Measurements from ENCODE around the gene MYO1B.

Gene MYO1B

DNA sequence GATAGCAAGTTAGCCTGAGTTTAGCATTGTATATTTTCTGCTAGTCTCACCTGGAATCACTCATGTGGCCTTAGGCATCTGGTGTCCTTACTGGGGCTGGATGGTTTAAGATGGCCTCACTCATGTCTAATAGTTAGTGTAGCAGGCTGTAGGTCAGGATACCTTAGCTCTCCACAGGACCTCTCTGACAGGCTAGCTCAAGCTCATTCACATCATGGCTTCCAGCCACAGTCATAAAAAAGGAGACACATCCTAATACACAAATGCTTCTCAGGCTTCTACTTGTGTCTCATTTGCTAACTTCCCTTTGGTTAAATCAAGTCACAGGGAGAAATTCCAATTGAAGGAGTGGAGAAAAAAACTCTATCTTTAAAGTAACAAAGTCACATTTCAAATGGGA, 47.7 kb downstream of the MYO1B start:
- H3K36me3 ChIP-seq (ENCODE audit: insufficient read depth, low read length): 0 out of 2 replicates have a peak, but pooled peaks cover 5% of the 10 kb centered on the region
- no peak overlapping the region for H2AFZ ChIP-seq (ENCODE audit: low read length)
- H3F3A ChIP-seq (ENCODE audit: low read depth): no peaks in the 10 kb centered on the region
- TF ChIP-seq, protein P1, sequence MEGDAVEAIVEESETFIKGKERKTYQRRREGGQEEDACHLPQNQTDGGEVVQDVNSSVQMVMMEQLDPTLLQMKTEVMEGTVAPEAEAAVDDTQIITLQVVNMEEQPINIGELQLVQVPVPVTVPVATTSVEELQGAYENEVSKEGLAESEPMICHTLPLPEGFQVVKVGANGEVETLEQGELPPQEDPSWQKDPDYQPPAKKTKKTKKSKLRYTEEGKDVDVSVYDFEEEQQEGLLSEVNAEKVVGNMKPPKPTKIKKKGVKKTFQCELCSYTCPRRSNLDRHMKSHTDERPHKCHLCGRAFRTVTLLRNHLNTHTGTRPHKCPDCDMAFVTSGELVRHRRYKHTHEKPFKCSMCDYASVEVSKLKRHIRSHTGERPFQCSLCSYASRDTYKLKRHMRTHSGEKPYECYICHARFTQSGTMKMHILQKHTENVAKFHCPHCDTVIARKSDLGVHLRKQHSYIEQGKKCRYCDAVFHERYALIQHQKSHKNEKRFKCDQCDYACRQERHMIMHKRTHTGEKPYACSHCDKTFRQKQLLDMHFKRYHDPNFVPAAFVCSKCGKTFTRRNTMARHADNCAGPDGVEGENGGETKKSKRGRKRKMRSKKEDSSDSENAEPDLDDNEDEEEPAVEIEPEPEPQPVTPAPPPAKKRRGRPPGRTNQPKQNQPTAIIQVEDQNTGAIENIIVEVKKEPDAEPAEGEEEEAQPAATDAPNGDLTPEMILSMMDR (conservative IDR thresholded peaks at IDR 0.05; ENCODE audit: low read length): no peak
- TF ChIP-seq EZH2phosphoT487 (IDR thresholded peaks at IDR 0.05; ENCODE audit: borderline replicate concordance): no peak
- H3K9me3 ChIP-seq (ENCODE audit: insufficient read depth, low read depth, low read length): no peaks in the 10 kb centered on the region
- peaks cover 13% of the 10 kb centered on the region for H3K4me1 ChIP-seq (ENCODE audit: insufficient read depth, low read length, poor library complexity, severe bottlenecking)
- H3K9ac ChIP-seq (ENCODE audit: low read depth, low read length, poor library complexity, severe bottlenecking): no peak overlapping the region
- H3K4me3 ChIP-seq (ENCODE audit: low read length, poor library complexity, severe bottlenecking): no peak overlapping the region
- no peak overlapping the region for H3K4me2 ChIP-seq (ENCODE audit: low read depth, low read length, poor library complexity, severe bottlenecking)
- peaks cover 43% of the 10 kb centered on the region for H3K79me2 ChIP-seq (ENCODE audit: insufficient read depth, low read length)
- H3K9me2 ChIP-seq (replicated peaks; ENCODE audit: low read depth, low read length): no peaks in the 10 kb centered on the region
- H3K27me3 ChIP-seq (ENCODE audit: insufficient read depth, low read length, poor library complexity, severe bottlenecking): no peaks in the 10 kb centered on the region
- H4K20me1 ChIP-seq (ENCODE audit: insufficient read depth, low read length, poor library complexity, severe bottlenecking): peaks cover 9% of the 10 kb centered on the region

DNA sequence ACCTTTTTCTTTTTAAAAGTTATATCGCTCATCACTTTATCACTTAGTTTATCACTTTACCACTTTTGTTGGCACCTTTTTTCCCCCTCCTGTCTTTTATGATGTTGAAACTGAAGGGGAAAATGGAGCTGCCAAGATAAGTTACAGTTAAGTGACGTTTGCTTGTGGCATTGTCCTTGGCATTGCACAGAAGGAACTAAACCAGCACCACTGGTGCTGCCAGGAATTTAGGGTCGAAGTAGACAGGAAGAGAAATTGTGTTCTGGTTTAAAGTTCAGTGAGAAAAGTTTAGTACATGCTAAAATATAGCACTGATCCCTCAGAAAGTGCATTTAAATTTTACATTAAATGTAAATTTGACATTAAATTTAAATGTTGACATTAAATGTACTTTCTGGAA, 49.9 kb downstream of the MYO1B start:
- no peak for TF ChIP-seq EZH2phosphoT487 (IDR thresholded peaks at IDR 0.05; ENCODE audit: borderline replicate concordance)
- TF ChIP-seq, protein P1 (conservative IDR thresholded peaks at IDR 0.05; ENCODE audit: low read length): no peak
- Histone ChIP-seq H3K4me1 (ENCODE audit: insufficient read depth, low read length, poor library complexity, severe bottlenecking) (peaks cover 13% of the 10 kb centered on the region), H3K4me2 (ENCODE audit: low read depth, low read length, poor library complexity, severe bottlenecking) (no peak overlapping the region), H3F3A (ENCODE audit: low read depth) (no peaks in the 10 kb centered on the region), H3K9me3 (ENCODE audit: insufficient read depth, low read depth, low read length) (no peaks in the 10 kb centered on the region), H3K9ac (ENCODE audit: low read depth, low read length, poor library complexity, severe bottlenecking) (no peak overlapping the region), H3K36me3 (ENCODE audit: insufficient read depth, low read length) (0 out of 2 replicates have a peak, but pooled peaks cover 5% of the 10 kb centered on the region), H3K9me2 (replicated peaks; ENCODE audit: low read depth, low read length) (no peaks in the 10 kb centered on the region), H2AFZ (ENCODE audit: low read length) (no peak overlapping the region), H3K79me2 (ENCODE audit: insufficient read depth, low read length) (peaks cover 31% of the 10 kb centered on the region), H3K4me3 (ENCODE audit: low read length, poor library complexity, severe bottlenecking) (no peak overlapping the region), H3K27me3 (ENCODE audit: insufficient read depth, low read length, poor library complexity, severe bottlenecking) (no peaks in the 10 kb centered on the region), H4K20me1 (ENCODE audit: insufficient read depth, low read length, poor library complexity, severe bottlenecking) (peaks cover 9% of the 10 kb centered on the region)

DNA sequence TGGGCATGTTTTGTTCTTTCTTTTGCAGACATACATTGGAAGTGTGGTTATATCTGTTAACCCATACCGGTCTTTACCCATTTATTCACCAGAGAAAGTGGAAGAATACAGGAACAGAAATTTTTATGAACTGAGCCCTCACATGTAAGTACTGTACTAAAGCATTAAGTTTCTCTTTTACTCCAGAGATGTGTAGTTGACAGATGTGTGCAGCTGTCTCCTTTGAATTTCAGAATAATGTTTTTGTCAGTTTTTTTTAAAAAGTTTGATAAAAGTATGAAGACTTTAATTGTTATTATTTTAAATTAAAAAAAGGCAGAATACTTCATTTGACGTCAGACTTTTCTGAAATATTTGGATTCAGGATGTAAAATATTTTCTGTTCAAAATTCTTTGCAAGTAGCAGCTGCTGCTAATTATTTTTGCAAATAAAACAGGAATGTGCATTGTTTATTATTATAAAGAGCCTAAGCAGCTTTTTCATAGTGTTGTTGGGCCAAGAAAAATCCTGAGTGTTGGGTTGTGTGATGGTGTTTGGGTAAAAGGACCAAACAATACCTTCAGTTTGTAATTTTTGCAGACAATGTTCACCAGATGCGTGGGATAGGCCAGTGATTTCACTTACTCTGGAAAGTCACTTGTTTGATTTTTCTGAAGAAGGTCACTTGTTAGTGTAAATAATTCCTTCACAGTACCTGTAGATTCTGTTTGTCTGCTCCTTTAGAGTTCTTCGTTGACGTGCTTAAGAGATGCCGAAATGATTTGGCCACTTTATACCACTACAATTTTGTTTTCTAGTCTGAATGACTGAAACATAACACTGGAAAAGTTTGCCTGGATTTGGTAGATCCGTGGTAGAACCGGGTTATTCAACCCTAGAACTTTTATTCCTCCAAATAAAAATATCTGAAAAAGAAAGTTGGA, 51.1 kb downstream of the MYO1B start:
- Histone ChIP-seq H3K27me3 (ENCODE audit: insufficient read depth, low read length, poor library complexity, severe bottlenecking) (no peaks in the 10 kb centered on the region), H3K9me3 (ENCODE audit: insufficient read depth, low read depth, low read length) (no peaks in the 10 kb centered on the region), H3K4me1 (ENCODE audit: insufficient read depth, low read length, poor library complexity, severe bottlenecking) (peaks cover 13% of the 10 kb centered on the region), H3K79me2 (ENCODE audit: insufficient read depth, low read length) (peaks cover 18% of the 10 kb centered on the region), H3K9ac (ENCODE audit: low read depth, low read length, poor library complexity, severe bottlenecking) (no peak overlapping the region), H3F3A (ENCODE audit: low read depth) (no peaks in the 10 kb centered on the region), H4K20me1 (ENCODE audit: insufficient read depth, low read length, poor library complexity, severe bottlenecking) (peaks cover 9% of the 10 kb centered on the region), H3K36me3 (ENCODE audit: insufficient read depth, low read length) (peaks cover 5% of the 10 kb centered on the region; the same call in 1 of the 2 replicates), H3K9me2 (replicated peaks; ENCODE audit: low read depth, low read length) (no peaks in the 10 kb centered on the region), H3K4me3 (ENCODE audit: low read length, poor library complexity, severe bottlenecking) (no peak overlapping the region), H2AFZ (ENCODE audit: low read length) (no peak overlapping the region), H3K4me2 (ENCODE audit: low read depth, low read length, poor library complexity, severe bottlenecking) (no peak overlapping the region)
- TF ChIP-seq EZH2phosphoT487 (IDR thresholded peaks at IDR 0.05; ENCODE audit: borderline replicate concordance): no peak
- TF ChIP-seq, protein P1 (conservative IDR thresholded peaks at IDR 0.05; ENCODE audit: low read length): no peak

All from Loucy (cell line).